CD4-positive, alpha-beta T cell (primary cell): ENCODE results near the gene AGAP1. TPM values are rescaled to one million over a fixed set of nuclear protein-coding genes. Genes with fewer than 3 reads are reported as not detected.

Source experiments
- ATAC-seq: fragments of 200-7000 bp; cut with Tn5 transposase; one replicate; pipeline ENCODE4 v1.10.0; 2022; ENCODE audit warnings: mild to moderate bottlenecking; ENCODE audit not compliant: poor library complexity
- CTCF ChIA-PET: fragments of 350-600 bp; sonication (Branson Sonifier 250); formaldehyde crosslinking; loops from one replicate; lab custom pipeline; 2021; ENCODE audit warnings: antibody characterized with exemption, inconsistent platforms; lab: Charles Lee
- POLR2A ChIA-PET: fragments of 350-600 bp; sonication (Branson Sonifier 250); formaldehyde crosslinking; loops from one replicate; lab custom pipeline; 2021; ENCODE audit warnings: antibody characterized with exemption, inconsistent platforms; lab: Charles Lee
- DNase-seq, 14 experiments: peaks; one replicate each; pipeline ENCODE4 v3.0.0-alpha.2; 2013 to 2020; ENCODE audit warnings: mixed read lengths in 2 of 14
- H3K27ac ChIP-seq, 2 donors: one replicate each; pipeline versions ENCODE4 v1.5.1 to v1.7.0; 2013; ENCODE audit warnings: low read length in 2 of 2, low read depth in 1 of 2, mild to moderate bottlenecking in 1 of 2
- H3K27me3 ChIP-seq, 2 experiments: 1 replicate in 1 of 2; 2 replicates in 1 of 2; pipeline versions ENCODE4 v1.6.1 to v1.7.0; 2013; ENCODE audit warnings: low read length in 2 of 2, control low read depth in 1 of 2, mild to moderate bottlenecking in 1 of 2, moderate library complexity in 1 of 2; ENCODE audit not compliant: insufficient read depth in 2 of 2, control insufficient read depth in 1 of 2
- H3K36me3 ChIP-seq: one replicate; pipeline ENCODE4 v1.6.1; 2013; ENCODE audit warnings: low read length, control low read depth; ENCODE audit not compliant: insufficient read depth
- H3K4me1 ChIP-seq: one replicate; pipeline ENCODE4 v1.6.1; 2013; ENCODE audit warnings: low read length, control low read depth; ENCODE audit not compliant: insufficient read depth
- H3K4me3 ChIP-seq: one replicate; pipeline ENCODE4 v1.5.1; 2013; ENCODE audit warnings: mild to moderate bottlenecking, low read length, moderate library complexity
- H3K9me3 ChIP-seq, 2 experiments: 1 replicate in 1 of 2; 2 replicates in 1 of 2; pipeline versions ENCODE4 v1.6.1 to v1.7.0; 2013; ENCODE audit warnings: low read length in 2 of 2, mild to moderate bottlenecking in 2 of 2, control low read depth in 1 of 2, moderate library complexity in 1 of 2; ENCODE audit not compliant: control insufficient read depth in 1 of 2, insufficient read depth in 1 of 2
- H3K27ac Mint-ChIP-seq: one replicate; pipeline ENCODE4 v1.8.0; 2020; ENCODE audit warnings: mixed read lengths
- H3K27me3 Mint-ChIP-seq: one replicate; pipeline ENCODE4 v1.8.0; 2021; ENCODE audit warnings: mixed read lengths
- H3K36me3 Mint-ChIP-seq: one replicate; pipeline ENCODE4 v1.8.0; 2021; ENCODE audit warnings: low read depth, mixed read lengths
- H3K4me1 Mint-ChIP-seq: one replicate; pipeline ENCODE4 v1.8.0; 2021; ENCODE audit warnings: low read depth, mixed read lengths
- H3K4me3 Mint-ChIP-seq: one replicate; pipeline ENCODE4 v1.8.0; 2020; ENCODE audit warnings: mild to moderate bottlenecking, mixed read lengths
- H3K9me3 Mint-ChIP-seq: one replicate; pipeline ENCODE4 v1.8.0; 2020; ENCODE audit warnings: mixed read lengths
- intact Hi-C, 2 experiments: fragments of 100-400 bp; cut with DNase I in 1 of 2; cut with micrococcal nuclease in 1 of 2; formaldehyde crosslinking; loops; one replicate each; pipeline versions ENCODE4 v1.15.1 to v1.9.0; 2023 to 2025; cut with DNase I, micrococcal nuclease
- total RNA-seq, 174 experiments: library from RNA in 2 of 174; stranded (reverse) in 2 of 174; gene quantifications; one replicate each; pipeline ENCODE4 v1.2.3 and lab custom pipeline; 2021 to 2026
- TF ChIP-seq, protein P1 (sequence below): fragments of 200-600 bp; IDR thresholded peaks from one replicate; pipeline ENCODE4 v1.8.0; 2022; ENCODE audit warnings: antibody characterized with exemption, mild to moderate bottlenecking

AGAP1 gene
- total RNA-seq, 2 experiments from 2014 or later, result 2.6 to 3.1 TPM

DNA sequence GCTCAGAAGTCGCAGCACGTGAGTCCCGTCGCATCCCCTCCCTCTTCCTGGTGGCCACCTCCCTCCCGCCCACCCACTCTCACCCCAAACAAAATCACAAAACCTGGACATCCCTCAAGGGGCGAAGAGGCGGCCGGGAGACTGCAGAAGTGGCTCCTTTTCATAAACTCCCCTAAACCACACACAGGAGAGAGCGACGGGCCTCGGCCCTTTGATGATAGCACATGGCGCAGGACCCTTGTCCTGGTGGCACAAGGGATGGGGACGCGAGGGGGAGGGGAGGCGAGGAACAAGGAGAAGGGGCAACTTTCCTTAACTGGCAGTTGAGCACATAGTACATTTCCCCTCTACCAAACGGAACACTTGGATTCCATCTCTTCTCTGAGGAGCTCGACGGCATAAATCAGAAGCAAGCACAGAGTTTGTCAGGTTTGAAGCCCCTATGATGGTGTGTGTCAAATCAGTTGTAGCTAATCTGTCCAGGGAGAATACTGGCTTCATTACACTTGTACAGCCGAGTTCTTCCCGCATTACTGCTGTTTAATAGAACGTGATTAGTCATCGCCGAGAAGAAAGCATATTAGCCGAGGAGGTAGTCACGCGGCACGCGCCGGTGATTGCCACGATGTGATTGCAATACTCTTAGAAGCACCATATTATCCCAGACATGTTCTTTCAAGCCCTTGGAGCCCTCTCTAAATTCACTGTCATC, 630.5 kb downstream of the AGAP1 start:
- Mint-ChIP-seq H3K27ac (no peak overlapping the region), H3K4me3 (no peak overlapping the region), H3K4me1 (no peaks in the 10 kb centered on the region), H3K9me3 (no peaks in the 10 kb centered on the region), H3K36me3 (no peaks in the 10 kb centered on the region), H3K27me3 (peaks cover 23% of the 10 kb centered on the region)
- POLR2A ChIA-PET, result no interaction called here
- TF ChIP-seq, protein P1, sequence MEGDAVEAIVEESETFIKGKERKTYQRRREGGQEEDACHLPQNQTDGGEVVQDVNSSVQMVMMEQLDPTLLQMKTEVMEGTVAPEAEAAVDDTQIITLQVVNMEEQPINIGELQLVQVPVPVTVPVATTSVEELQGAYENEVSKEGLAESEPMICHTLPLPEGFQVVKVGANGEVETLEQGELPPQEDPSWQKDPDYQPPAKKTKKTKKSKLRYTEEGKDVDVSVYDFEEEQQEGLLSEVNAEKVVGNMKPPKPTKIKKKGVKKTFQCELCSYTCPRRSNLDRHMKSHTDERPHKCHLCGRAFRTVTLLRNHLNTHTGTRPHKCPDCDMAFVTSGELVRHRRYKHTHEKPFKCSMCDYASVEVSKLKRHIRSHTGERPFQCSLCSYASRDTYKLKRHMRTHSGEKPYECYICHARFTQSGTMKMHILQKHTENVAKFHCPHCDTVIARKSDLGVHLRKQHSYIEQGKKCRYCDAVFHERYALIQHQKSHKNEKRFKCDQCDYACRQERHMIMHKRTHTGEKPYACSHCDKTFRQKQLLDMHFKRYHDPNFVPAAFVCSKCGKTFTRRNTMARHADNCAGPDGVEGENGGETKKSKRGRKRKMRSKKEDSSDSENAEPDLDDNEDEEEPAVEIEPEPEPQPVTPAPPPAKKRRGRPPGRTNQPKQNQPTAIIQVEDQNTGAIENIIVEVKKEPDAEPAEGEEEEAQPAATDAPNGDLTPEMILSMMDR, result no peak
- ATAC-seq (no peak), DNase-seq (no peak)
- no peaks in the 10 kb centered on the region for H3K4me1 ChIP-seq
- intact Hi-C loops, result no loop called here
- peaks cover 0 to 5% of the 10 kb centered on the region in 2 experiments for H3K9me3 ChIP-seq
- H3K27me3 ChIP-seq, result peaks cover 2 to 3% of the 10 kb centered on the region in 2 experiments
- H3K36me3 ChIP-seq, result no peaks in the 10 kb centered on the region
- H3K27ac ChIP-seq, result no peak overlapping the region
- H3K4me3 ChIP-seq, result no peak overlapping the region
- CTCF ChIA-PET, result no interaction called here

DNA sequence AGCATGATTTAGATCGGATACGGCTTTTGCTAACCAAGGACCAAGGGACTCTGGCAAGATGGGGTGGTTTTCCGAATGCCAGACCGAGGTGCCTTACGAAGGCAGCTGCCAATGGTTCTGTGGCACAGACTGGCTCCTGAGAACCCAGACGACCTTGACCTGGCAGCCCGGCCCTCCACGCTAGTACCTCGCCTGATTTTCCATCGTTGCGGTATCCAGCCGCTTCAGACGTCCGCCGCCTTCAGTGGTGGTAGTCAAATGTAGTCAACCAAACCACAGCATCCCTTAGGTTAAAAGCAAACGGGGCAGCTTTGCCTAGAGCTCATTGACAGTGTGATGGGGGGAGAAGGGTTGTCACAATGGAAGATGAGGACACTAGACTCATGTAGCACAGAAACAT, 631.7 kb downstream of the AGAP1 start:
- Histone ChIP-seq H3K27ac (no peak overlapping the region), H3K36me3 (no peaks in the 10 kb centered on the region), H3K4me1 (no peaks in the 10 kb centered on the region), H3K4me3 (no peak overlapping the region), H3K27me3 (no peaks in the 10 kb centered on the region), H3K9me3 (peaks cover 0 to 5% of the 10 kb centered on the region in 2 experiments)
- Mint-ChIP-seq H3K9me3 (no peaks in the 10 kb centered on the region), H3K36me3 (no peaks in the 10 kb centered on the region), H3K27me3 (peaks cover 13% of the 10 kb centered on the region), H3K4me3 (no peak overlapping the region), H3K27ac (no peak overlapping the region), H3K4me1 (no peaks in the 10 kb centered on the region)
- ChIA-PET CTCF (no interaction called here), POLR2A (no interaction called here)
- ATAC-seq (no peak), DNase-seq (no peak)
- intact Hi-C loops, result no loop called here
- TF ChIP-seq, protein P1, result no peak

DNA sequence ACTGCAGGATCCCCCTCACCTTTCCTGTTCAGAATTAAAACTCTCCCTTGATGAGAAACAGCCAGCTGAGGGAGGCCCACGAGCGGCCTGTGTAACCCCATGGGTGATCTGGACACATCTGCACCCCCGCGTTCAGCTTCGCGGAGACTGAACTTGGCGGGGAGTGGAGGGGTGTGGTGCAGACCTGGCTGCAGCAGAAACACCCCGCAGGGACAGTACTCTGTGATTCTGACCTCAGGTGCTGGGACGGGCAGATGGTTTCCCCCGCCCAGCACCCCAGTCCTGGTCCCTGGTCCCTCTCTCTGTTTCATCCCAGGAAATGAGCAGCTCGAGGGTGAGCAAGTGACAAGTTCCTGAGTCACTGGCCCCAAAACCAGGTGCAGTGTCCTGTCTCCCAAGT, 633.2 kb downstream of the AGAP1 start:
- TF ChIP-seq, protein P1, result no peak
- no peak for DNase-seq
- Mint-ChIP-seq H3K27me3 (peaks cover 10% of the 10 kb centered on the region), H3K4me3 (no peak overlapping the region), H3K4me1 (no peaks in the 10 kb centered on the region), H3K27ac (no peak overlapping the region), H3K9me3 (no peaks in the 10 kb centered on the region), H3K36me3 (no peaks in the 10 kb centered on the region)
- Histone ChIP-seq H3K4me1 (no peaks in the 10 kb centered on the region), H3K9me3 (peaks cover 0 to 5% of the 10 kb centered on the region in 2 experiments), H3K27me3 (no peaks in the 10 kb centered on the region), H3K4me3 (no peak overlapping the region), H3K27ac (no peak overlapping the region), H3K36me3 (no peaks in the 10 kb centered on the region)
- intact Hi-C loops, result no loop called here
- ChIA-PET CTCF (no interaction called here), POLR2A (no interaction called here)
- ATAC-seq, result no peak
